ENCODE data around the gene FARS2. TPM values are rescaled to one million over a fixed set of nuclear protein-coding genes. Genes with fewer than 3 reads are reported as not detected.

FARS2 gene
- total and polyA plus RNA-seq, 12 donors = 7.6 to 22.4 (median 20.8) TPM

DNA sequence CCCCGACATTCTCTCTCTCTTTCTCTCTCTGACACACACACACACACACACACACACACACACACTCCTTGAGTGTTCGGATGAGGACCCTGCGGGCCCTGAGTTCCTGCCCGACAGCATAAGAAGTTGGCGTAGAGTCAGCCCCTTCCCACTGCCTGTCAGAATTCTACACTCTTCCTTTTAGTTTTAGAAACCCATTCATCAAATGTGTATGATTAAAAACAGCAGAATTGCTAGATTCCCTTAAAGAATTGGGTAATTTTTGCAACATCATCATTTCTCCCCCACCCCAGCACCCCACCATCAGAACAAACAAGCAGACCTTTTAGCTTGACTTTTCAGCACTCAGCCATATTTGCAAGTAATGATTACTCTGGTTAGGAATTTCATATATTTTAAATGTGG, 322.8 kb downstream of the FARS2 start:
- H3K9me3 ChIP-seq = peaks cover 0 to 15% (median 9%) of the 10 kb centered on the region in 11 donors
- no peak overlapping the region for H3K4me3 ChIP-seq
- no peak overlapping the region for H3K27ac ChIP-seq
- intact Hi-C loops (cut with DNase I) = no loop called here
- no peaks in the 10 kb centered on the region for H3K27me3 ChIP-seq
- H3K36me3 ChIP-seq = no peaks in the 10 kb centered on the region
- 60 to 70% methylated on average over 5 of the region's 5 CpGs for WGBS, 2 donors
- ATAC-seq (no peak), DNase-seq (no peak)
- TF ChIP-seq, protein P1, sequence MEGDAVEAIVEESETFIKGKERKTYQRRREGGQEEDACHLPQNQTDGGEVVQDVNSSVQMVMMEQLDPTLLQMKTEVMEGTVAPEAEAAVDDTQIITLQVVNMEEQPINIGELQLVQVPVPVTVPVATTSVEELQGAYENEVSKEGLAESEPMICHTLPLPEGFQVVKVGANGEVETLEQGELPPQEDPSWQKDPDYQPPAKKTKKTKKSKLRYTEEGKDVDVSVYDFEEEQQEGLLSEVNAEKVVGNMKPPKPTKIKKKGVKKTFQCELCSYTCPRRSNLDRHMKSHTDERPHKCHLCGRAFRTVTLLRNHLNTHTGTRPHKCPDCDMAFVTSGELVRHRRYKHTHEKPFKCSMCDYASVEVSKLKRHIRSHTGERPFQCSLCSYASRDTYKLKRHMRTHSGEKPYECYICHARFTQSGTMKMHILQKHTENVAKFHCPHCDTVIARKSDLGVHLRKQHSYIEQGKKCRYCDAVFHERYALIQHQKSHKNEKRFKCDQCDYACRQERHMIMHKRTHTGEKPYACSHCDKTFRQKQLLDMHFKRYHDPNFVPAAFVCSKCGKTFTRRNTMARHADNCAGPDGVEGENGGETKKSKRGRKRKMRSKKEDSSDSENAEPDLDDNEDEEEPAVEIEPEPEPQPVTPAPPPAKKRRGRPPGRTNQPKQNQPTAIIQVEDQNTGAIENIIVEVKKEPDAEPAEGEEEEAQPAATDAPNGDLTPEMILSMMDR (IDR thresholded peaks at IDR 0.05) = no peak
- no peaks in the 10 kb centered on the region for H3K4me1 ChIP-seq

DNA sequence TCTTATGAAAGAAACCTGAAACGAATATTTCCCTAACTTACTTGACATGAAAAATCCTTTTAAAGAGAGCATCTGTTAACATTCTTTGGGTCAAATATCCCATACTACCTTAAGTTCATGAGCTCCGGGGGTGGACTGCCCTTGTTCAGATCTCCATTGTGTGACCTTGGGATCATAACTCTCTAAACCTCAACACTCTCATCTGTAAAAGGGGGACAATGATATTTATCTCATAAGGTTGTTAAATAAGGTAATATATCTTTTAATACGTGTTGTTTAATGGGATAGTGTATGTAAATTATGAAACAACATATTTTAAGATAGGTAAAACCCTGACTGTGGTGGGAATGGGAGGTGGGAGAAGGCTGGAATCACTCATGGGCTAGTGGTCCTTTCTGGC, 326.3 kb downstream of the FARS2 start:
- H3K4me1 ChIP-seq = peaks cover 0 to 8% (median 0%) of the 10 kb centered on the region in 9 donors
- TF ChIP-seq, protein P1 (IDR thresholded peaks at IDR 0.05) = no peak
- no peaks in the 10 kb centered on the region for H3K36me3 ChIP-seq
- DNase-seq (no peak), ATAC-seq (no peak)
- H3K27ac ChIP-seq = no peak overlapping the region
- no peaks in the 10 kb centered on the region for H3K27me3 ChIP-seq
- H3K4me3 ChIP-seq = no peak overlapping the region
- intact Hi-C loops (cut with DNase I) = no loop called here
- 98 to 99% methylated on average over 3 of the region's 3 CpGs for WGBS, 2 donors
- peaks cover 0 to 15% (median 9%) of the 10 kb centered on the region in 11 donors for H3K9me3 ChIP-seq

DNA sequence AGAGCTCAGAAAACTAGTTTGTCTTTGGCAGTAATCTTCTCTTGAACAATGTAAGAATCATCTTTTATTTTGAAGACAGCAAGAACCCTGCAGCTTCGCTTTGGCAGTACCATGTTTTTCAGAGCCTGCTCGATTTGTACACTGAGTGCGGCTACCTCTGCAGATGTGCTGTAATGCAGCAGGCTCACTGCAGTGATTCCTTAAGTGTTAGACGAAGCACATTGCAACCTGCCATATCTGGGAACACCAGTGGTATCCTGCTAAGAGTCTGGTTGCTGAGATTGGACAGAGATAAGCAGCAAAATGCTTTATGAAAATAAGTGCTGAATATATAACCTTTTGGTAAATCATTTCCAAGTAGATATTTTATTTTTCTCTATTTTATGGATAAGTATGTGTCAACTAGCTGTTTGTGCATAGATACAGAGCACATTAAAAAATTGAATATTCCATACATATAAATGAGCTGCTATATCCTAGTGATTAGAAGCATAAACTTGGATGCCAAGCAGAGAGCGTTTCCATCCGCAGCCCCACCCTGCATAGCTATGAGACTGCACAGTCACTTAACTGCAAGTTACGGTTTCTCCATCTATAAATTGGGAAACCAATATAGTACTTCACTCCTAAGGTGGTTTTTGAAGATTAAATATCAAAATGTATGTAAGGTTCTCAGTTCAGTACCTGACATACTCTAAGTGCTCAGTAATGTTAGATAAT, 328.3 kb downstream of the FARS2 start:
- 88 to 90% methylated on average over 7 of the region's 7 CpGs for WGBS, 2 donors
- intact Hi-C loops (cut with DNase I) = no loop called here
- TF ChIP-seq, protein P1 (IDR thresholded peaks at IDR 0.05) = no peak
- H3K4me3 ChIP-seq = no peak overlapping the region
- H3K9me3 ChIP-seq = peaks cover 0 to 15% (median 9%) of the 10 kb centered on the region in 11 donors
- ATAC-seq = peak in 2 of 8 donors; percentile 20 to 32
- no peak for DNase-seq
- peak overlapping the region in 1 of 10 donors; percentile 30 for H3K27ac ChIP-seq
- no peaks in the 10 kb centered on the region for H3K27me3 ChIP-seq
- peaks cover 0 to 8% (median 0%) of the 10 kb centered on the region in 9 donors for H3K4me1 ChIP-seq
- no peaks in the 10 kb centered on the region for H3K36me3 ChIP-seq

DNA sequence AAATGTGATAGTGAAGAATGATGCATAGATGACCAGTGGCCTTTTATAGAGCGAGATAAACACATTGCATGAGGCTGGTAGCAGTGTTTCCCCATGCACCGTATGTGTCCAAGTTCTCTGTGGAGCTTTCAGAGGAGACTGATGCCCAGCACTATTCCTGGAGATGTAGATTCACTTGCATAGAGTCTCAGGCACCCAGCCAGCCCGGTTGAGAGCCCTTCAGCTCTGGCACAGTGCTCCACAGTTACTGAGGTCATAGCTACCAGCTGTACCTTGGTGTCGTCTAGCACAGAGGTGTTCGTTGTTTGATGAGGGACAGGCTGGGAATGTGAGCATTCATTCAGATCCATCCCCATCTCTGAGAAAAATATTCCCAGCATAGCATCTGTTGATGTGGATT, 328.9 kb downstream of the FARS2 start:
- intact Hi-C loops (cut with DNase I) = no loop called here
- DNase-seq (peak; percentile 60 to 76), ATAC-seq (peak; percentile 33 to 98 (median 94))
- no peaks in the 10 kb centered on the region for H3K27me3 ChIP-seq
- H3K4me1 ChIP-seq = peaks cover 0 to 8% (median 0%) of the 10 kb centered on the region in 9 donors
- no peak overlapping the region for H3K4me3 ChIP-seq
- TF ChIP-seq, protein P1 (IDR thresholded peaks at IDR 0.05) = no peak
- H3K27ac ChIP-seq = peak overlapping the region in 1 of 10 donors; percentile 30
- WGBS, 2 donors = 44 to 63% methylated on average over 5 of the region's 5 CpGs
- no peaks in the 10 kb centered on the region for H3K36me3 ChIP-seq
- peaks cover 0 to 15% (median 9%) of the 10 kb centered on the region in 11 donors for H3K9me3 ChIP-seq

Measured in heart right ventricle (tissue), 16 donors.